Hematopoietic multipotent progenitor cell treated with erythropoietin and hydrocortisone succinate and interleukin-3 and kit ligand, for 15 days (in vitro differentiated cells): Measurements from ENCODE around the gene EMC7.
A peak's percentile ranks its signal among the peaks of the same experiment; 100 is the strongest.
"Not testable (repeated sequence)": the region's sequence is repeated elsewhere in the genome, so short reads cannot be mapped to it uniquely, and the experiment has no call there.

Source experiments
- DNase-seq: peaks from one replicate; pipeline ENCODE4 v3.0.0-alpha.2; 2015; ENCODE audit warnings: low spot score

Gene EMC7

GRCh38 chr15:34084086-34084485, 17.6 kb downstream of the EMC7 start:
- no peak for DNase-seq

- DNase-seq, result no peak
Observed at GRCh38 chr15:34079904-34080303, 21.8 kb downstream of the EMC7 start.

GRCh38 chr15:34078900-34079299, 22.8 kb downstream of the EMC7 start:
- no peak for DNase-seq

GRCh38 chr15:34076785-34077184, 24.9 kb downstream of the EMC7 start:
- no peak for DNase-seq

GRCh38 chr15:34070003-34070402, 31.7 kb downstream of the EMC7 start:
- DNase-seq, result no peak

GRCh38 chr15:34065941-34066340, 35.7 kb downstream of the EMC7 start:
- DNase-seq, result no peak

GRCh38 chr15:34065261-34065660, 36.4 kb downstream of the EMC7 start:
- no peak for DNase-seq

GRCh38 chr15:34064438-34064837, 37.2 kb downstream of the EMC7 start:
- no peak for DNase-seq

- no peak for DNase-seq
Observed at GRCh38 chr15:34059946-34060345, 41.7 kb downstream of the EMC7 start.

- DNase-seq, result no peak
Observed at GRCh38 chr15:34059476-34059875, 42.2 kb downstream of the EMC7 start.

- no peak for DNase-seq
Observed at GRCh38 chr15:34056911-34057310, 44.8 kb downstream of the EMC7 start.

- no peak for DNase-seq
Observed at GRCh38 chr15:34055868-34056595, 45.6 kb downstream of the EMC7 start.

GRCh38 chr15:34054081-34054707, 47.5 kb downstream of the EMC7 start:
- DNase-seq, result no peak

- DNase-seq, result not testable (repeated sequence)
Observed at GRCh38 chr15:34050385-34050784, 51.3 kb downstream of the EMC7 start.

GRCh38 chr15:34049112-34049511, 52.5 kb downstream of the EMC7 start:
- DNase-seq, result no peak

GRCh38 chr15:34047893-34048775, 53.5 kb downstream of the EMC7 start:
- DNase-seq, result no peak

- DNase-seq, result no peak
Observed at GRCh38 chr15:34046471-34047145, 55.1 kb downstream of the EMC7 start.

GRCh38 chr15:34043813-34044212, 57.8 kb downstream of the EMC7 start:
- no peak for DNase-seq

GRCh38 chr15:34043391-34043790, 58.3 kb downstream of the EMC7 start:
- DNase-seq, result no peak

- no peak for DNase-seq
Observed at GRCh38 chr15:34039790-34040113, 61.9 kb downstream of the EMC7 start.

- DNase-seq, result peak; percentile 50
Observed at GRCh38 chr15:34038871-34039789, 62.5 kb downstream of the EMC7 start, which contains the start of gene AVEN. AVEN (minus strand) TSS chr15:34039204; CDS start chr15:34039046, 158 bp downstream.
